ENCODE measurements around the gene RPRD2.

The RPRD2 gene

GRCh38 chr1:150507912-150508864, 144.2 kb downstream of the RPRD2 start, which contains the start of gene ECM1:
Gene ECM1, plus strand, starts transcription at chr1:150508109. Its CDS starts 101 bp downstream, at chr1:150508210.
- no peak for DNase-seq
- Mint-ChIP-seq H3K9me3 (no peaks in the 10 kb centered on the region), H3K27ac (no peak within 1 kb of the TSS), H3K27me3 (no peaks in the 10 kb centered on the region), H3K36me3 (ENCODE audit: low read depth) (peaks cover 17% of the 10 kb centered on the region), H3K4me1 (no peaks in the 10 kb centered on the region), H3K4me3 (no peak within 1 kb of the TSS)
- no peak for ATAC-seq

- H3K9me3 Mint-ChIP-seq, result no peaks in the 10 kb centered on the region
- H3K27ac Mint-ChIP-seq, result no peak overlapping the region
- H3K4me3 Mint-ChIP-seq, result no peak overlapping the region
- no peak for ATAC-seq
- H3K36me3 Mint-ChIP-seq (ENCODE audit: low read depth), result peaks cover 14% of the 10 kb centered on the region
- no peaks in the 10 kb centered on the region for H3K27me3 Mint-ChIP-seq
- no peak for DNase-seq
- H3K4me1 Mint-ChIP-seq, result peaks cover 4% of the 10 kb centered on the region
These were observed 145.0 kb downstream of the RPRD2 start for GRCh38 chr1:150508982-150509381.

- no peaks in the 10 kb centered on the region for H3K27me3 Mint-ChIP-seq
- no peak overlapping the region for H3K27ac Mint-ChIP-seq
- H3K9me3 Mint-ChIP-seq, result no peaks in the 10 kb centered on the region
- H3K4me1 Mint-ChIP-seq, result peaks cover 15% of the 10 kb centered on the region
- H3K36me3 Mint-ChIP-seq (ENCODE audit: low read depth), result peaks cover 7% of the 10 kb centered on the region
- DNase-seq, result no peak
- H3K4me3 Mint-ChIP-seq, result no peak overlapping the region
- ATAC-seq, result no peak
These were observed 147.6 kb downstream of the RPRD2 start for GRCh38 chr1:150511551-150511950.

GRCh38 chr1:150511985-150512660, 148.2 kb downstream of the RPRD2 start:
- Mint-ChIP-seq H3K27ac (no peak overlapping the region), H3K4me1 (peaks cover 19% of the 10 kb centered on the region), H3K9me3 (no peaks in the 10 kb centered on the region), H3K4me3 (no peak overlapping the region), H3K36me3 (ENCODE audit: low read depth) (peaks cover 5% of the 10 kb centered on the region), H3K27me3 (no peaks in the 10 kb centered on the region)
- DNase-seq (no peak), ATAC-seq (no peak)

- Mint-ChIP-seq H3K36me3 (ENCODE audit: low read depth) (peaks cover 4% of the 10 kb centered on the region), H3K4me3 (no peak overlapping the region), H3K4me1 (peaks cover 20% of the 10 kb centered on the region), H3K9me3 (no peaks in the 10 kb centered on the region), H3K27ac (no peak overlapping the region), H3K27me3 (no peaks in the 10 kb centered on the region)
- DNase-seq (no peak), ATAC-seq (no peak)
These were observed 148.9 kb downstream of the RPRD2 start for GRCh38 chr1:150512846-150513245.

- Mint-ChIP-seq H3K4me1 (peaks cover 20% of the 10 kb centered on the region), H3K27me3 (no peaks in the 10 kb centered on the region), H3K9me3 (no peaks in the 10 kb centered on the region), H3K4me3 (no peak overlapping the region), H3K36me3 (ENCODE audit: low read depth) (peaks cover 4% of the 10 kb centered on the region), H3K27ac (no peak overlapping the region)
- ATAC-seq (no peak), DNase-seq (no peak)
These were observed 149.4 kb downstream of the RPRD2 start for GRCh38 chr1:150513351-150513791.

GRCh38 chr1:150514260-150514659, 150.3 kb downstream of the RPRD2 start:
- Mint-ChIP-seq H3K4me3 (peak overlapping the region; percentile 89), H3K36me3 (ENCODE audit: low read depth) (peaks cover 4% of the 10 kb centered on the region), H3K9me3 (no peaks in the 10 kb centered on the region), H3K27me3 (no peaks in the 10 kb centered on the region), H3K4me1 (peaks cover 20% of the 10 kb centered on the region), H3K27ac (no peak overlapping the region)
- ATAC-seq (no peak), DNase-seq (no peak)

GRCh38 chr1:150514913-150515327, 151.0 kb downstream of the RPRD2 start:
- ATAC-seq, result no peak

GRCh38 chr1:150515328-150516049, 151.5 kb downstream of the RPRD2 start, which contains the start of gene FALEC:
Gene FALEC, plus strand, starts transcription at chr1:150515752.
- Mint-ChIP-seq H3K36me3 (ENCODE audit: low read depth) (peaks cover 4% of the 10 kb centered on the region), H3K4me3 (peak within 1 kb of the TSS; percentile 89), H3K4me1 (peaks cover 20% of the 10 kb centered on the region), H3K27me3 (no peaks in the 10 kb centered on the region), H3K9me3 (no peaks in the 10 kb centered on the region), H3K27ac (peak within 1 kb of the TSS; percentile 62)
- ATAC-seq, result peak; percentile 99
- DNase-seq, result peak; percentile 93

More at GRCh38 chr1:150514913-150515327, 151.0 kb downstream of the RPRD2 start:
- Mint-ChIP-seq H3K36me3 (ENCODE audit: low read depth) (peaks cover 4% of the 10 kb centered on the region), H3K4me3 (peak overlapping the region; percentile 89), H3K27ac (no peak overlapping the region), H3K9me3 (no peaks in the 10 kb centered on the region), H3K27me3 (no peaks in the 10 kb centered on the region), H3K4me1 (peaks cover 20% of the 10 kb centered on the region)
- DNase-seq, result no peak

GRCh38 chr1:150516050-150516591, 152.2 kb downstream of the RPRD2 start:
- peaks cover 4% of the 10 kb centered on the region for H3K36me3 Mint-ChIP-seq (ENCODE audit: low read depth)

GRCh38 chr1:150516616-150517015, 152.7 kb downstream of the RPRD2 start:
- no peaks in the 10 kb centered on the region for H3K27me3 Mint-ChIP-seq
- DNase-seq (no peak), ATAC-seq (no peak)
- no peaks in the 10 kb centered on the region for H3K9me3 Mint-ChIP-seq
- H3K36me3 Mint-ChIP-seq (ENCODE audit: low read depth), result peaks cover 4% of the 10 kb centered on the region
- peak overlapping the region; percentile 89 for H3K4me3 Mint-ChIP-seq
- H3K27ac Mint-ChIP-seq, result no peak overlapping the region
- H3K4me1 Mint-ChIP-seq, result peaks cover 23% of the 10 kb centered on the region

More at GRCh38 chr1:150516050-150516591, 152.2 kb downstream of the RPRD2 start:
- no peak for ATAC-seq
- Mint-ChIP-seq H3K27me3 (no peaks in the 10 kb centered on the region), H3K4me1 (peaks cover 20% of the 10 kb centered on the region), H3K27ac (peak overlapping the region; percentile 55), H3K9me3 (no peaks in the 10 kb centered on the region), H3K4me3 (peak overlapping the region; percentile 89)
- peak; percentile 23 for DNase-seq

GRCh38 chr1:150521196-150521968, 157.4 kb downstream of the RPRD2 start:
- H3K9me3 Mint-ChIP-seq, result no peaks in the 10 kb centered on the region
- H3K27me3 Mint-ChIP-seq, result no peaks in the 10 kb centered on the region
- no peak overlapping the region for H3K27ac Mint-ChIP-seq
- ATAC-seq (no peak), DNase-seq (no peak)
- no peak overlapping the region for H3K4me3 Mint-ChIP-seq
- peaks cover 9% of the 10 kb centered on the region for H3K4me1 Mint-ChIP-seq
- H3K36me3 Mint-ChIP-seq (ENCODE audit: low read depth), result no peaks in the 10 kb centered on the region

- Mint-ChIP-seq H3K4me3 (no peak overlapping the region), H3K27ac (no peak overlapping the region)
- ATAC-seq, result no peak
These were observed 161.4 kb downstream of the RPRD2 start for GRCh38 chr1:150525348-150525747.

More at GRCh38 chr1:150525348-150525747, 161.4 kb downstream of the RPRD2 start:
- DNase-seq, result no peak
- Mint-ChIP-seq H3K4me1 (peaks cover 3% of the 10 kb centered on the region), H3K9me3 (no peaks in the 10 kb centered on the region), H3K36me3 (ENCODE audit: low read depth) (no peaks in the 10 kb centered on the region), H3K27me3 (no peaks in the 10 kb centered on the region)

Data from activated naive CD8-positive, alpha-beta T cell treated with anti-CD3 and anti-CD28 coated beads, Interleukin-2, amount 50 U/mL, for 24 hours (primary cell).